Measurements from ENCODE around the gene TMCO4. TPM values are rescaled to one million over a fixed set of nuclear protein-coding genes. Genes with fewer than 3 reads are reported as not detected.

The TMCO4 gene
- total RNA-seq, 1 donor from 2014 or later = 5.7 TPM

DNA sequence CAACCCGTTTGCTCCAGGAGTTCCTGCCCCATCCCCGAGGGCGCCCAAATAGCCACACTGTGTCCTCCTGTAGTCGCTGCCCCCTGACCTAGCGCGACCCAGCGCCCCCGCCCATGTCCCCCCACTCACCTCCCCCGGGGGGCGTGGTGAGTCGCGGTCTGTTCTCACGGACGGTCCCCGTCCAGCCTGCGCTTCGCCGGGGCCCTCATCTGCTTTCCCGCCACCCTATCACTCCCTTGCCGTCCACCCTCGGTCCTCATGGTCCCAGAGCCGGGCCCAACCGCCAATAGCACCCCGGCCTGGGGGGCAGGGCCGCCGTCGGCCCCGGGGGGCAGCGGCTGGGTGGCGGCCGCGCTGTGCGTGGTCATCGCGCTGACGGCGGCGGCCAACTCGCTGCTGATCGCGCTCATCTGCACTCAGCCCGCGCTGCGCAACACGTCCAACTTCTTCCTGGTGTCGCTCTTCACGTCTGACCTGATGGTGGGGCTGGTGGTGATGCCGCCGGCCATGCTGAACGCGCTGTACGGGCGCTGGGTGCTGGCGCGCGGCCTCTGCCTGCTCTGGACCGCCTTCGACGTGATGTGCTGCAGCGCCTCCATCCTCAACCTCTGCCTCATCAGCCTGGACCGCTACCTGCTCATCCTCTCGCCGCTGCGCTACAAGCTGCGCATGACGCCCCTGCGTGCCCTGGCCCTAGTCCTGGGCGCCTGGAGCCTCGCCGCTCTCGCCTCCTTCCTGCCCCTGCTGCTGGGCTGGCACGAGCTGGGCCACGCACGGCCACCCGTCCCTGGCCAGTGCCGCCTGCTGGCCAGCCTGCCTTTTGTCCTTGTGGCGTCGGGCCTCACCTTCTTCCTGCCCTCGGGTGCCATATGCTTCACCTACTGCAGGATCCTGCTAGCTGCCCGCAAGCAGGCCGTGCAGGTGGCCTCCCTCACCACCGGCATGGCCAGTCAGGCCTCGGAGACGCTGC lies 133.9 kb downstream of the TMCO4 start:
- H3K27ac ChIP-seq = no peak overlapping the region
- no peaks in the 10 kb centered on the region for H3K9me3 ChIP-seq
- peak overlapping the region; percentile 42 to 59 for H3K4me3 ChIP-seq
- H3K27me3 ChIP-seq = peaks cover 10% of the 10 kb centered on the region
- no peaks in the 10 kb centered on the region for H3K36me3 ChIP-seq
- intact Hi-C loops (cut with DNase I) = no loop called here
- H3K4me1 ChIP-seq = peaks cover 2 to 7% of the 10 kb centered on the region in 2 donors
- no peak for DNase-seq (ENCODE audit: low spot score in 2 of 2)
- TF ChIP-seq, protein P1, sequence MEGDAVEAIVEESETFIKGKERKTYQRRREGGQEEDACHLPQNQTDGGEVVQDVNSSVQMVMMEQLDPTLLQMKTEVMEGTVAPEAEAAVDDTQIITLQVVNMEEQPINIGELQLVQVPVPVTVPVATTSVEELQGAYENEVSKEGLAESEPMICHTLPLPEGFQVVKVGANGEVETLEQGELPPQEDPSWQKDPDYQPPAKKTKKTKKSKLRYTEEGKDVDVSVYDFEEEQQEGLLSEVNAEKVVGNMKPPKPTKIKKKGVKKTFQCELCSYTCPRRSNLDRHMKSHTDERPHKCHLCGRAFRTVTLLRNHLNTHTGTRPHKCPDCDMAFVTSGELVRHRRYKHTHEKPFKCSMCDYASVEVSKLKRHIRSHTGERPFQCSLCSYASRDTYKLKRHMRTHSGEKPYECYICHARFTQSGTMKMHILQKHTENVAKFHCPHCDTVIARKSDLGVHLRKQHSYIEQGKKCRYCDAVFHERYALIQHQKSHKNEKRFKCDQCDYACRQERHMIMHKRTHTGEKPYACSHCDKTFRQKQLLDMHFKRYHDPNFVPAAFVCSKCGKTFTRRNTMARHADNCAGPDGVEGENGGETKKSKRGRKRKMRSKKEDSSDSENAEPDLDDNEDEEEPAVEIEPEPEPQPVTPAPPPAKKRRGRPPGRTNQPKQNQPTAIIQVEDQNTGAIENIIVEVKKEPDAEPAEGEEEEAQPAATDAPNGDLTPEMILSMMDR (IDR thresholded peaks at IDR 0.05) = no peak

DNA sequence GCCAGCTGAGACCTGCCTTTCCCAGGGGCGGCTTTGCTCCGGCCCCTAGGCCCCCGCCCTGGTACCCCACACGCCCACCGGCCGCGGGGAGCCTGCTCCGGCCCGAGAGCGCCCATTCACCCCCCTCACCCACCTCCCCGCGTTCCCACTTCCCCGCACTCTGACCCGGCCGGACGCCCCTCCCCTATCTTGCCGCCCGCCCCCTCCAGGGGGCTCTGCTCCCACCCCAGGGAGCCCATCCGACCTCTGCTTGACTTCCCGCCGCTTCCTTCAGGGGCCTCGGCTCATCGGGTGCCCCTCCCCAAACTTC lies 134.6 kb downstream of the TMCO4 start:
- intact Hi-C loops (cut with DNase I) = no loop called here
- H3K4me1 ChIP-seq = peaks cover 2 to 7% of the 10 kb centered on the region in 2 donors
- TF ChIP-seq, protein P1 (IDR thresholded peaks at IDR 0.05) = no peak
- H3K27ac ChIP-seq = no peak overlapping the region
- H3K36me3 ChIP-seq = no peaks in the 10 kb centered on the region
- H3K9me3 ChIP-seq = no peaks in the 10 kb centered on the region
- no peak for DNase-seq (ENCODE audit: low spot score in 2 of 2)
- peaks cover 10% of the 10 kb centered on the region for H3K27me3 ChIP-seq
- peak overlapping the region; percentile 42 to 59 for H3K4me3 ChIP-seq

DNA sequence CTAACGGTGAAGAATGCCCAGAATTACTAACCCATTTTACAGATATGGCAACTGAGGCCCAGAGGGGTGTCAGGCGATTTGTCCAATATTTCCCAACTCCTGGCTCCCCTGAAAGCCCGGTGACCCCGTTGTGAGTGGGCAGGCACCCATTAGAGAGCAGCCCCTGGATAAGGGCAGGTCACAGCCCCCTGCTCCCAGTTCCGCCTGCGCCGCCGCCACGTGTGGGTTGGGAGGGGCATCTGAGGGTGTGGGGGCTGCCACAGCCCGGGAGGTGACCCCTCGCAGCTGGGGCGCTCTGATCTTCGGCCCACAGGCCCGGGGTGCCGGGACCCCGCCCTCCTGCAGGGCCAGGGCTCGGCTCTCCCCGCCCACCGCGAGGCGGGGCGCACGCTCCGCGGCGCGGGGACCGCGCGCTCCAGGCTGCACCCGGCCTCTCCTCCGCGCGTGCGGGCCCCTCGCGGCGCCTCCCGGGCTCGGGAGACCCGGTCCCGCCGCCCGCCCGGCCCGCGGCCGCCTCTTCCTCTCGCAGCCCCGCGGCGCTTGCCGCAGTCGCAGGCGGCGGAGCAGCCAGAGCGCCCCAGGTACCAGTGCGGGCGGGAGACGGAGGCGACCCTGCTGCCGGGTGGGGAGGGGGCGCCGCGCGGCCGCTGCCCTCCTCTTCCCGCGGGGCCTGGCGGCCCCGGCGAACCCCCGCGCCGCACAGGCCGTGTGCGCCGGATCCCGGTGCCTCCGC lies 135.1 kb downstream of the TMCO4 start, which contains the start of gene HTR6:
Gene HTR6, plus strand, starts transcription at position 423 of the 733 bp plus-strand sequence. CDS start 879 bp downstream, outside the sequence.
- Histone ChIP-seq H3K27me3 (peaks cover 10% of the 10 kb centered on the region), H3K27ac (no peak within 1 kb of the TSS), H3K36me3 (no peaks in the 10 kb centered on the region), H3K4me3 (peak within 1 kb of the TSS; percentile 42 to 59), H3K4me1 (peaks cover 3 to 7% of the 10 kb centered on the region in 2 donors), H3K9me3 (no peaks in the 10 kb centered on the region)
- intact Hi-C loops (cut with DNase I) = loop anchor here (5.0 kb wide), 1 partner anchor 488 kb away; no protein-coding TSS in a partner anchor
- TF ChIP-seq, protein P1 (IDR thresholded peaks at IDR 0.05) = no peak
- no peak for DNase-seq (ENCODE audit: low spot score in 2 of 2)

DNA sequence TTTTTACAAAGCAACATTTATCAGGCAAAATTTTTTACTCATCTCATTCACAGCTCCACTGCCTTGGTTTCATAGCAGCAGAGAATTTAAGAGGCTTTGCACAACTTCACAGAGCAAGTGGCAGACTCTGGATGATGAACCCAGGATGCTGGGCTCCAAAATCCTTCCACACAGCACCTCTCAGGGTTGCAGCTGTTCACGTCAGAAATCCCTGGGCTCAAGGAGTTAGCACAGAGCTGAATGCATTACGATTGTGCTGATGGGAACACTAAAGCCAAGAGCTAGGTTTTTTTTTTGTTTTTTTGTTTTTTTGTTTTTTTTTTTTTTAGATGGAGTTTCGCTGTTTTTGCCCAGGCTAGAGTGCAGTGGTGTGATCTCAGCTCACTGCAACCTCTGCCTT lies 137.4 kb downstream of the TMCO4 start:
- DNase-seq (ENCODE audit: low spot score in 2 of 2) = no peak
- intact Hi-C loops (cut with DNase I) = loop anchor here (5.0 kb wide), 1 partner anchor 490 kb away; no protein-coding TSS in a partner anchor
- H3K27ac ChIP-seq = no peak overlapping the region
- TF ChIP-seq, protein P1 (IDR thresholded peaks at IDR 0.05) = no peak
- H3K36me3 ChIP-seq = peaks cover 0 to 13% of the 10 kb centered on the region in 2 donors
- H3K4me1 ChIP-seq = peaks cover 5 to 7% of the 10 kb centered on the region in 2 donors
- H3K4me3 ChIP-seq = no peak overlapping the region
- no peaks in the 10 kb centered on the region for H3K9me3 ChIP-seq
- peaks cover 10% of the 10 kb centered on the region for H3K27me3 ChIP-seq

DNA sequence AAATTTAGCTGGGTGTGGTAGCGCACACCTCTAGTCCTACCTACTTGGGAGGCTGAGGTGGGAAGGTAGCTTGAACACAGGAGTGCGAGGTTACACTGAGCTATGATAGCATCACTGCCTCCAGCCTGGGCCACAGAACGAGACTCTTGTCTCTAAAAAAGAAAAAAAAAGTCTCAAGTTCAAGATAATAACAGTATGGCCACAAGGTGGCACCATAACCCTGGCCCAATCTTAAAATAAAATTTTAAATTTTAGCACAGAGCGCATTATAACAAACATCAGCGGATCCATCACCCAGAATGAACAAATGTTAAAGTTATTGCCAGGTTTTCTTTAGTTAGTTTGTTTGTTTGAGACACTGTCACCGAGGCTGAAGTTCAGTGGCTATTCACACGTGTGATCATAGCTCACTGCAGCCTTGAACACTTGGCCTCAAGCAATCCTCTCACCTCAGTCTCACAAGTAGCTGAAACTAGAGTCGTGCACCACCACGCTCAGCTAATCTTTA lies 137.9 kb downstream of the TMCO4 start:
- no peaks in the 10 kb centered on the region for H3K9me3 ChIP-seq
- no peak overlapping the region for H3K27ac ChIP-seq
- H3K36me3 ChIP-seq = peaks cover 4 to 17% of the 10 kb centered on the region in 2 donors
- H3K4me1 ChIP-seq = peaks cover 5 to 7% of the 10 kb centered on the region in 2 donors
- no peak for DNase-seq (ENCODE audit: low spot score in 2 of 2)
- peaks cover 10% of the 10 kb centered on the region for H3K27me3 ChIP-seq
- H3K4me3 ChIP-seq = no peak overlapping the region
- intact Hi-C loops (cut with DNase I) = loop anchor here (2.0 to 5.0 kb wide), 2 partner anchors 43 to 491 kb away; no protein-coding TSS in a partner anchor
- TF ChIP-seq, protein P1 (IDR thresholded peaks at IDR 0.05) = peak; percentile 54 to 78 (median 56)

All from ascending aorta (tissue), 2 donors.